WTC11 (cell line): ENCODE data around the gene CCT8L2.
"Not testable (repeated sequence)": the region's sequence is repeated elsewhere in the genome, so short reads cannot be mapped to it uniquely, and the experiment has no call there.

Source experiments
- ATF1 ChIP-seq: sonication (generic); formaldehyde crosslinking; IDR thresholded peaks from 2 replicates; pipeline ENCODE4 v1.8.1; 2023; ENCODE audit warnings: mild to moderate bottlenecking, moderate library complexity, missing genetic modification reagents
- NR2C2 ChIP-seq: sonication (generic); formaldehyde crosslinking; IDR thresholded peaks from 2 replicates; pipeline ENCODE4 v1.8.0; 2022; ENCODE audit warnings: mild to moderate bottlenecking, missing genetic modification reagents
- TF ChIP-seq, protein P1 (sequence below): fragments of 200-600 bp; IDR thresholded peaks from 2 replicates; pipeline ENCODE4 v1.8.0; 2022; ENCODE audit warnings: antibody characterized with exemption
- TF ChIP-seq, protein P2 (sequence below): sonication (generic); formaldehyde crosslinking; IDR thresholded peaks from 2 replicates; pipeline ENCODE4 v1.8.1; 2023; ENCODE audit warnings: mild to moderate bottlenecking, missing genetic modification reagents

DNA sequence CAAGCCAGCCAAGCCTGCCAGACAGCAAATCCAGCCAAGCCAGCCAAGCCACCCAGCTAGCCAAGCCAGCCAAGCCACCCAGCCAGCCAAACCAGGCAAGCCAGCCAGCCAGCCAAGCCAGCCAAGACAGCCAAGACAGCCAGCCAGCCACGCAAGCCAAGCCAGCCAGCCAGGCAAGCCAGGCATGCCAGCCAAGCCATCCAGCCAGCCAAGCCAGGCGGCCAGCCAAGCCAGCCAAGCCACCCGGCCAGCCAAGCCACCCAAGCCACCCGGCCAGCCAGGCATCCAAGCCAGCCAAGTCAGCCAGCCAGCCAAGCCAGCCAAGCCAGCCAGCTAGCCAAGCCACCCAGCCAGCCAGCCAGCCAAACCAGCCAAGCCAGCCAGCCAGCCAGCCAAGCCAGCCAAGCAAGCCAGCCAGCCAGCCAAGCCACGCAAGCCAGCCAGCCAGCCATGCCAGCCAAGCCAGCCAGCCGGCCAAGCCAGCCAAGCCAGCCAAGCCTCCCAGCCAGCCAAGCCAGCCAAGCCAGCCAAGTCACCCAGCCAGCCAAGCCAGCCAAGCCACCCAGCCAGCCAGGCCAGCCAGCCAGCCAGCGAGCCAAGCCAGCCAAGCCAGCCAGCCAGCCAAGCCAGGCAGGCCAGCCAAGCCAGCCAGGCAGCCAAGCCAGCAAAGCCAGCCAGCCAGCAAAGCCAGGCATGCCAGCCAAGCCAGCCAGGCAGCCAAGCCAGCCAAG, 26.0 kb downstream of the CCT8L2 start:
- TF ChIP-seq, protein P1, sequence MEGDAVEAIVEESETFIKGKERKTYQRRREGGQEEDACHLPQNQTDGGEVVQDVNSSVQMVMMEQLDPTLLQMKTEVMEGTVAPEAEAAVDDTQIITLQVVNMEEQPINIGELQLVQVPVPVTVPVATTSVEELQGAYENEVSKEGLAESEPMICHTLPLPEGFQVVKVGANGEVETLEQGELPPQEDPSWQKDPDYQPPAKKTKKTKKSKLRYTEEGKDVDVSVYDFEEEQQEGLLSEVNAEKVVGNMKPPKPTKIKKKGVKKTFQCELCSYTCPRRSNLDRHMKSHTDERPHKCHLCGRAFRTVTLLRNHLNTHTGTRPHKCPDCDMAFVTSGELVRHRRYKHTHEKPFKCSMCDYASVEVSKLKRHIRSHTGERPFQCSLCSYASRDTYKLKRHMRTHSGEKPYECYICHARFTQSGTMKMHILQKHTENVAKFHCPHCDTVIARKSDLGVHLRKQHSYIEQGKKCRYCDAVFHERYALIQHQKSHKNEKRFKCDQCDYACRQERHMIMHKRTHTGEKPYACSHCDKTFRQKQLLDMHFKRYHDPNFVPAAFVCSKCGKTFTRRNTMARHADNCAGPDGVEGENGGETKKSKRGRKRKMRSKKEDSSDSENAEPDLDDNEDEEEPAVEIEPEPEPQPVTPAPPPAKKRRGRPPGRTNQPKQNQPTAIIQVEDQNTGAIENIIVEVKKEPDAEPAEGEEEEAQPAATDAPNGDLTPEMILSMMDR: not testable (repeated sequence)
- not testable (repeated sequence) for TF ChIP-seq NR2C2, ATF1
- TF ChIP-seq, protein P2, sequence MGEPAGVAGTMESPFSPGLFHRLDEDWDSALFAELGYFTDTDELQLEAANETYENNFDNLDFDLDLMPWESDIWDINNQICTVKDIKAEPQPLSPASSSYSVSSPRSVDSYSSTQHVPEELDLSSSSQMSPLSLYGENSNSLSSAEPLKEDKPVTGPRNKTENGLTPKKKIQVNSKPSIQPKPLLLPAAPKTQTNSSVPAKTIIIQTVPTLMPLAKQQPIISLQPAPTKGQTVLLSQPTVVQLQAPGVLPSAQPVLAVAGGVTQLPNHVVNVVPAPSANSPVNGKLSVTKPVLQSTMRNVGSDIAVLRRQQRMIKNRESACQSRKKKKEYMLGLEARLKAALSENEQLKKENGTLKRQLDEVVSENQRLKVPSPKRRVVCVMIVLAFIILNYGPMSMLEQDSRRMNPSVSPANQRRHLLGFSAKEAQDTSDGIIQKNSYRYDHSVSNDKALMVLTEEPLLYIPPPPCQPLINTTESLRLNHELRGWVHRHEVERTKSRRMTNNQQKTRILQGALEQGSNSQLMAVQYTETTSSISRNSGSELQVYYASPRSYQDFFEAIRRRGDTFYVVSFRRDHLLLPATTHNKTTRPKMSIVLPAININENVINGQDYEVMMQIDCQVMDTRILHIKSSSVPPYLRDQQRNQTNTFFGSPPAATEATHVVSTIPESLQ (CRISPR knock-in tag): not testable (repeated sequence)
